ENCODE results near the gene RPL9.

GRCh38 chr4:39426728-39427127, 32.0 kb downstream of the RPL9 start:
- no peak for TF ChIP-seq CTCF (IDR thresholded peaks at IDR 0.05 in 2 of 3, conservative IDR thresholded peaks at IDR 0.05 in 1 of 3; ENCODE audit: borderline replicate concordance in 1 of 3, insufficient read depth in 1 of 3, low read depth in 2 of 3, low read length in 2 of 3)
- TF ChIP-seq, protein P1, sequence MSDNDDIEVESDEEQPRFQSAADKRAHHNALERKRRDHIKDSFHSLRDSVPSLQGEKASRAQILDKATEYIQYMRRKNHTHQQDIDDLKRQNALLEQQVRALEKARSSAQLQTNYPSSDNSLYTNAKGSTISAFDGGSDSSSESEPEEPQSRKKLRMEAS (IDR thresholded peaks at IDR 0.05), result no peak
- TF ChIP-seq ZNF274 (IDR thresholded peaks at IDR 0.05; ENCODE audit: low read depth, low read length), result no peak
- TF ChIP-seq EZH2 (IDR thresholded peaks at IDR 0.05), result no peak
- TF ChIP-seq POLR2A (IDR thresholded peaks at IDR 0.05; ENCODE audit: borderline replicate concordance, extremely low read depth, insufficient read depth, insufficient read length), result no peak
- TF ChIP-seq, protein P2, sequence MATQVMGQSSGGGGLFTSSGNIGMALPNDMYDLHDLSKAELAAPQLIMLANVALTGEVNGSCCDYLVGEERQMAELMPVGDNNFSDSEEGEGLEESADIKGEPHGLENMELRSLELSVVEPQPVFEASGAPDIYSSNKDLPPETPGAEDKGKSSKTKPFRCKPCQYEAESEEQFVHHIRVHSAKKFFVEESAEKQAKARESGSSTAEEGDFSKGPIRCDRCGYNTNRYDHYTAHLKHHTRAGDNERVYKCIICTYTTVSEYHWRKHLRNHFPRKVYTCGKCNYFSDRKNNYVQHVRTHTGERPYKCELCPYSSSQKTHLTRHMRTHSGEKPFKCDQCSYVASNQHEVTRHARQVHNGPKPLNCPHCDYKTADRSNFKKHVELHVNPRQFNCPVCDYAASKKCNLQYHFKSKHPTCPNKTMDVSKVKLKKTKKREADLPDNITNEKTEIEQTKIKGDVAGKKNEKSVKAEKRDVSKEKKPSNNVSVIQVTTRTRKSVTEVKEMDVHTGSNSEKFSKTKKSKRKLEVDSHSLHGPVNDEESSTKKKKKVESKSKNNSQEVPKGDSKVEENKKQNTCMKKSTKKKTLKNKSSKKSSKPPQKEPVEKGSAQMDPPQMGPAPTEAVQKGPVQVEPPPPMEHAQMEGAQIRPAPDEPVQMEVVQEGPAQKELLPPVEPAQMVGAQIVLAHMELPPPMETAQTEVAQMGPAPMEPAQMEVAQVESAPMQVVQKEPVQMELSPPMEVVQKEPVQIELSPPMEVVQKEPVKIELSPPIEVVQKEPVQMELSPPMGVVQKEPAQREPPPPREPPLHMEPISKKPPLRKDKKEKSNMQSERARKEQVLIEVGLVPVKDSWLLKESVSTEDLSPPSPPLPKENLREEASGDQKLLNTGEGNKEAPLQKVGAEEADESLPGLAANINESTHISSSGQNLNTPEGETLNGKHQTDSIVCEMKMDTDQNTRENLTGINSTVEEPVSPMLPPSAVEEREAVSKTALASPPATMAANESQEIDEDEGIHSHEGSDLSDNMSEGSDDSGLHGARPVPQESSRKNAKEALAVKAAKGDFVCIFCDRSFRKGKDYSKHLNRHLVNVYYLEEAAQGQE (IDR thresholded peaks at IDR 0.05; ENCODE audit: low read depth), result no peak
- no peak for TF ChIP-seq ATF3 (IDR thresholded peaks at IDR 0.05)
- TF ChIP-seq POLR2AphosphoS5 (IDR thresholded peaks at IDR 0.05; ENCODE audit: low read depth, low read length), result no peak
- no peak for TF ChIP-seq SIN3A (IDR thresholded peaks at IDR 0.05; ENCODE audit: low read depth)
- no peak for TF ChIP-seq FOSL1 (IDR thresholded peaks at IDR 0.05; ENCODE audit: low read depth)
- TF ChIP-seq RAD21 (IDR thresholded peaks at IDR 0.05; ENCODE audit: low read depth), result no peak
- TF ChIP-seq CEBPB (IDR thresholded peaks at IDR 0.05; ENCODE audit: low read depth), result no peak
- no peak for TF ChIP-seq EZH2phosphoT487 (IDR thresholded peaks at IDR 0.05; ENCODE audit: borderline replicate concordance)

All from HCT116 (cell line).